Measurements from ENCODE around the gene RNF220. TPM values are rescaled to one million over a fixed set of nuclear protein-coding genes. Genes with fewer than 3 reads are reported as not detected.

RNF220 gene
- total and polyA plus RNA-seq, 9 of the 15 experiments (the other 6 are each of a cell fraction or from before 2014, with no cell fraction given) = 5.1 to 117 (median 66.9) TPM

GRCh38 chr1:44676484-44677200 is 271.6 kb downstream of the RNF220 start (continued):
- TF ChIP-seq OTX1 (CRISPR knock-in tag; IDR thresholded peaks at IDR 0.05) (no peak), NCOA1 (IDR thresholded peaks at IDR 0.05; ENCODE audit: low read depth) (peak; percentile 13; the same call in 1 of the 2 replicates), ETS2 (tag; IDR thresholded peaks at IDR 0.05; ENCODE audit: borderline replicate concordance, poor library complexity, severe bottlenecking) (no peak), GATAD2B (IDR thresholded peaks at IDR 0.05; ENCODE audit: borderline replicate concordance) (no peak), ILK (tag; IDR thresholded peaks at IDR 0.05; ENCODE audit: borderline replicate concordance, low read depth) (no peak), U2AF2 (optimal IDR thresholded peaks at IDR 0.05; ENCODE audit: low read depth, low read length) (no peak), CTCFL (IDR thresholded peaks at IDR 0.05; ENCODE audit: borderline replicate concordance, insufficient read depth, low read depth, low read length, poor library complexity, severe bottlenecking) (no peak), ZNF175 (CRISPR knock-in tag; IDR thresholded peaks at IDR 0.05; ENCODE audit: low read depth) (peak; percentile 44; the same call in 1 of the 2 replicates), RB1 (IDR thresholded peaks at IDR 0.05; ENCODE audit: low read depth) (no peak), ZFX (CRISPR knock-in tag; IDR thresholded peaks at IDR 0.05) (peak; percentile 57; the same call in 1 of the 2 replicates), TBL1XR1 (IDR thresholded peaks at IDR 0.05; ENCODE audit: low read length in 2 of 2) (peak in 1 of 2 experiments; percentile 55; a peak in 1 of 4 replicates), ATF1 (CRISPR knock-in tag; IDR thresholded peaks at IDR 0.05) (no peak), ATF1 (tag; IDR thresholded peaks at IDR 0.05) (no peak), ZNF778 (CRISPR knock-in tag; IDR thresholded peaks at IDR 0.05) (no peak), ZNF644 (tag; IDR thresholded peaks at IDR 0.05; ENCODE audit: low read depth) (no peak; the same call in 1 of the 2 replicates), ZNF134 (CRISPR knock-in tag; conservative IDR thresholded peaks at IDR 0.05) (no peak), EP300 (IDR thresholded peaks at IDR 0.05; ENCODE audit: low read length) (peak; percentile 57), WHSC1 (IDR thresholded peaks at IDR 0.05; ENCODE audit: low read length) (no peak)

Data from K562 (cell line).